Transverse colon (tissue), 4 donors: ENCODE results near the gene ASTN1. TPM values are rescaled to one million over a fixed set of nuclear protein-coding genes. Genes with fewer than 3 reads are reported as not detected.

ENCODE experiments used
- DNase-seq: peaks from one replicate; pipeline ENCODE4 v3.0.0-alpha.2; 2019
- H3K27ac ChIP-seq, 4 donors: fragments of 200-600 bp; sonication (generic); 2 replicates each; pipeline ENCODE4 v1.5.1; 2016 to 2018; ENCODE audit warnings: inconsistent platforms in 4 of 4
- H3K27me3 ChIP-seq: fragments of 200-600 bp; sonication (generic); 2 replicates; pipeline ENCODE4 v1.5.1; 2017; ENCODE audit warnings: inconsistent platforms
- H3K36me3 ChIP-seq, 4 donors: fragments of 200-600 bp; sonication (generic); 2 replicates each; pipeline ENCODE4 v1.5.1; 2017 to 2019; ENCODE audit warnings: inconsistent platforms in 4 of 4
- H3K4me1 ChIP-seq, 4 donors: fragments of 200-600 bp; sonication (generic); 2 replicates each; pipeline ENCODE4 v1.5.1; 2017 to 2020; ENCODE audit warnings: inconsistent platforms in 4 of 4
- H3K4me3 ChIP-seq, 4 donors: fragments of 200-600 bp; sonication (generic); 1 replicate in 1 of 4; 2 replicates in 3 of 4; pipeline versions ENCODE4 v1.5.1 to v1.6.1; 2017 to 2019; ENCODE audit warnings: inconsistent platforms in 4 of 4
- H3K9me3 ChIP-seq, 2 donors: fragments of 200-600 bp; sonication (generic); 2 replicates each; pipeline ENCODE4 v1.5.1; 2017 to 2019; ENCODE audit warnings: inconsistent platforms in 2 of 2
- EP300 ChIP-seq: sonication (generic); formaldehyde crosslinking; IDR thresholded peaks from one replicate; pipeline ENCODE4 v1.6.1; 2017; ENCODE audit warnings: antibody characterized with exemption, low read depth
- POLR2A ChIP-seq: fragments of 450-650 bp; IDR thresholded peaks from one replicate; pipeline ENCODE4 v1.6.1; 2016; ENCODE audit warnings: antibody characterized with exemption, mild to moderate bottlenecking, moderate library complexity
- POLR2AphosphoS5 ChIP-seq, 3 donors: sonication (generic); formaldehyde crosslinking; IDR thresholded peaks; one replicate each; pipeline ENCODE4 v1.6.1; 2016; ENCODE audit warnings: antibody characterized with exemption in 3 of 3
- WGBS, 2 donors: methylation state at CpG; one replicate each; pipeline ENCODE4 v1.1.5; 2018; ENCODE audit warnings: low coverage in 1 of 2; 5-methylcytosine and 5-hydroxymethylcytosine counted together
- in situ Hi-C, 4 donors: fragments of 200-750 bp; cut with MboI; loops; one replicate each; pipeline versions ENCODE4 v1.15.0 to v1.15.1; 2017; ENCODE audit warnings: low sequenced_read_pairs in 3 of 4, low pct_ligation_motif_present in 1 of 4, low pct_unique_long_range_greater_than_20kb in 1 of 4
- intact Hi-C: fragments of 100-400 bp; cut with DNase I; formaldehyde crosslinking; loops from one replicate; pipeline ENCODE4 v1.15.1; 2023; ENCODE audit warnings: low total_unique reads
- total RNA-seq, 4 donors: library from RNA; depleted of rRNA; stranded (reverse); fragments of >200 nt; gene quantifications; one replicate each; pipeline ENCODE4 v1.1.0, GENCODE V29; 2016
- TF ChIP-seq, protein P1 (sequence below), 5 experiments: fragments of 200-600 bp in 3 of 5; fragments of 450-650 bp in 2 of 5; sonication (generic) in 3 of 5; IDR thresholded peaks; 1 replicate in 2 of 5; 2 replicates in 3 of 5; pipeline ENCODE4 v1.5.1; 2016 to 2017; ENCODE audit warnings: antibody characterized with exemption in 5 of 5, inconsistent platforms in 3 of 5, mild to moderate bottlenecking in 2 of 5, moderate library complexity in 1 of 5

ASTN1 gene
- total RNA-seq, 4 donors from 2014 or later: 0.27 to 3.0 (median 0.74) TPM

DNA sequence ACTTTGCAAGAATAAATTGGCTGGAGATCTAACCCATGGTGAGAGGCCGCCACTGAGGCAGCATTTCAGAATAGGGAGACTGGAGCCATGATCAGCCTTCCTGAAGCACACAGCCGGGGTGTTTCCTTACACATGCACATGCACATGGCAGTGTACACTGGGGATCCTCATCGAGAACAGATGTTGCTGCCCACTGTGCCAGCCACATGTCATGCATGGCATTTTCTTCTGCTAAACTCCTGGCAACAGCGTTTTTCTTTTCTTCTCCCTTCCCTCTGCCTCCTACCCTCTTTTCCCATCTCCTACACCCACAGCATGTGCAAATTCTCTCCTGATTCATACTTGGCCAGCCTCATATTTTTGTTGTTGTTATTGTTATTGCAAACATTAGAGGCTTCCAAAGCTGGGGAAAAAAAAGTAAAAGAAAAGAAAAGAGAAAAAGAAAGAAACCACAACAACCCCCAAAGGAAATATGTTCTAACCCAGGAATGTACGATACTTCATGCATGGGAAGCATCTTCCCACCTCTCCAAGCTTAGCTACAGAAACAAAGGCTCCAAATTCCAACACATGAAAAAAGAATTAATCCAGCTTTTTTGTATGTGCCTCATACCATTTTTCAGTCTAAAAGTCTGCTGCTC is 344.0 kb downstream of the ASTN1 start:
- H3K27ac ChIP-seq: no peak overlapping the region
- intact Hi-C loops (no loop called here), in situ Hi-C loops (no loop called here)
- no peaks in the 10 kb centered on the region for H3K36me3 ChIP-seq
- no peaks in the 10 kb centered on the region for H3K27me3 ChIP-seq
- no peaks in the 10 kb centered on the region for H3K4me1 ChIP-seq
- DNase-seq: no peak
- WGBS, 2 donors: 23 to 74% methylated on average over 3 to 5 of the region's 5 CpGs
- no peak for TF ChIP-seq POLR2AphosphoS5 (IDR thresholded peaks at IDR 0.05)
- H3K4me3 ChIP-seq: no peak overlapping the region
- H3K9me3 ChIP-seq: no peaks in the 10 kb centered on the region

DNA sequence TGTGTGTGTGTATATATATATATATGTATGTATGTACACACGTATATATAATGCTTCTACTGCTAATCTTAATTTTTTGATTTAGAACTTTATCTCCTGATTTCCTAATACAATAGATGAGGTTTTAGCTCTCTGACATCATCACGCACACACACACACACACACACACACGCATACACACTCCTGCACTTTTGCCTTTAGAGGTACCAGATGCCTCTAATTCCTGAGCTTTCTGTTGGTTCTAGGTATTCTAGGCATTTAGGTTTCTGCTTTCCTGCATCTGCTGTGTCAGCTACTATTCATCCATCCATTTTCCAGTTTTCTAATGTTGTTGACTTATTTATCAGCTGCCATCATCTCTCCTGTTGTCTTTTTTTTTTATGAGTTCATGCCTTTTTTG is 348.3 kb downstream of the ASTN1 start:
- Histone ChIP-seq H3K4me1 (no peaks in the 10 kb centered on the region), H3K36me3 (no peaks in the 10 kb centered on the region), H3K27me3 (no peaks in the 10 kb centered on the region), H3K27ac (no peak overlapping the region), H3K4me3 (no peak overlapping the region), H3K9me3 (no peaks in the 10 kb centered on the region)
- in situ Hi-C loops: no loop called here
- DNase-seq: no peak
- 81 to 86% methylated on average over 3 of the region's 3 CpGs for WGBS, 2 donors
- intact Hi-C loops: no loop called here
- no peak for TF ChIP-seq POLR2AphosphoS5 (IDR thresholded peaks at IDR 0.05)
- TF ChIP-seq POLR2A: no peak
- TF ChIP-seq, protein P1, sequence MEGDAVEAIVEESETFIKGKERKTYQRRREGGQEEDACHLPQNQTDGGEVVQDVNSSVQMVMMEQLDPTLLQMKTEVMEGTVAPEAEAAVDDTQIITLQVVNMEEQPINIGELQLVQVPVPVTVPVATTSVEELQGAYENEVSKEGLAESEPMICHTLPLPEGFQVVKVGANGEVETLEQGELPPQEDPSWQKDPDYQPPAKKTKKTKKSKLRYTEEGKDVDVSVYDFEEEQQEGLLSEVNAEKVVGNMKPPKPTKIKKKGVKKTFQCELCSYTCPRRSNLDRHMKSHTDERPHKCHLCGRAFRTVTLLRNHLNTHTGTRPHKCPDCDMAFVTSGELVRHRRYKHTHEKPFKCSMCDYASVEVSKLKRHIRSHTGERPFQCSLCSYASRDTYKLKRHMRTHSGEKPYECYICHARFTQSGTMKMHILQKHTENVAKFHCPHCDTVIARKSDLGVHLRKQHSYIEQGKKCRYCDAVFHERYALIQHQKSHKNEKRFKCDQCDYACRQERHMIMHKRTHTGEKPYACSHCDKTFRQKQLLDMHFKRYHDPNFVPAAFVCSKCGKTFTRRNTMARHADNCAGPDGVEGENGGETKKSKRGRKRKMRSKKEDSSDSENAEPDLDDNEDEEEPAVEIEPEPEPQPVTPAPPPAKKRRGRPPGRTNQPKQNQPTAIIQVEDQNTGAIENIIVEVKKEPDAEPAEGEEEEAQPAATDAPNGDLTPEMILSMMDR (IDR thresholded peaks at IDR 0.05): no peak
- TF ChIP-seq EP300: no peak

- intact Hi-C loops (no loop called here), in situ Hi-C loops (no loop called here)
- H3K27ac ChIP-seq: no peak overlapping the region
- TF ChIP-seq, protein P1 (IDR thresholded peaks at IDR 0.05): no peak
- no peak for TF ChIP-seq EP300
- TF ChIP-seq POLR2AphosphoS5 (IDR thresholded peaks at IDR 0.05): no peak
- TF ChIP-seq POLR2A: no peak
- no peak for DNase-seq
- no peaks in the 10 kb centered on the region for H3K4me1 ChIP-seq
- WGBS, 2 donors: 73 to 84% methylated on average over 5 to 6 of the region's 6 CpGs
- H3K4me3 ChIP-seq: no peak overlapping the region
- no peaks in the 10 kb centered on the region for H3K9me3 ChIP-seq
- H3K27me3 ChIP-seq: no peaks in the 10 kb centered on the region
- no peaks in the 10 kb centered on the region for H3K36me3 ChIP-seq
These were observed 348.9 kb downstream of the ASTN1 start for GRCh38 chr1:176815621-176816020.

GRCh38 chr1:176811511-176812288 is 352.8 kb downstream of the ASTN1 start:
- H3K27ac ChIP-seq: no peak overlapping the region
- intact Hi-C loops: no loop called here
- H3K9me3 ChIP-seq: no peaks in the 10 kb centered on the region
- H3K27me3 ChIP-seq: no peaks in the 10 kb centered on the region
- no peaks in the 10 kb centered on the region for H3K36me3 ChIP-seq
- no peak for DNase-seq
- no peaks in the 10 kb centered on the region for H3K4me1 ChIP-seq
- WGBS, 2 donors: 19 to 33% methylated on average over 4 of the region's 4 CpGs
- in situ Hi-C loops: no loop called here
- H3K4me3 ChIP-seq: no peak overlapping the region
- TF ChIP-seq POLR2A (no peak), EP300 (no peak), POLR2AphosphoS5 (IDR thresholded peaks at IDR 0.05) (no peak)
- TF ChIP-seq, protein P1 (IDR thresholded peaks at IDR 0.05): no peak
